GM19035 (cell line): ENCODE results near the gene RDH13.
A peak's percentile ranks its signal among the peaks of the same experiment; 100 is the strongest.
"Not testable (repeated sequence)": the region's sequence is repeated elsewhere in the genome, so short reads cannot be mapped to it uniquely, and the experiment has no call there.

Source experiments
- ATAC-seq: cut with Tn5 transposase; IDR thresholded peaks from one replicate; pipeline ENCODE4 v1.9.1; 2021; ENCODE audit not compliant: unreplicated experiment

RDH13 gene

GRCh38 chr19:55062735-55063491 is at the start of gene RDH13:
RDH13 (minus strand) TSS chr19:55063148; CDS start chr19:55063032, 116 bp downstream.
- ATAC-seq: peak; percentile 91

- no peak for ATAC-seq
Measured at GRCh38 chr19:55112246-55112776, 49.4 kb upstream of the RDH13 start.

DNA sequence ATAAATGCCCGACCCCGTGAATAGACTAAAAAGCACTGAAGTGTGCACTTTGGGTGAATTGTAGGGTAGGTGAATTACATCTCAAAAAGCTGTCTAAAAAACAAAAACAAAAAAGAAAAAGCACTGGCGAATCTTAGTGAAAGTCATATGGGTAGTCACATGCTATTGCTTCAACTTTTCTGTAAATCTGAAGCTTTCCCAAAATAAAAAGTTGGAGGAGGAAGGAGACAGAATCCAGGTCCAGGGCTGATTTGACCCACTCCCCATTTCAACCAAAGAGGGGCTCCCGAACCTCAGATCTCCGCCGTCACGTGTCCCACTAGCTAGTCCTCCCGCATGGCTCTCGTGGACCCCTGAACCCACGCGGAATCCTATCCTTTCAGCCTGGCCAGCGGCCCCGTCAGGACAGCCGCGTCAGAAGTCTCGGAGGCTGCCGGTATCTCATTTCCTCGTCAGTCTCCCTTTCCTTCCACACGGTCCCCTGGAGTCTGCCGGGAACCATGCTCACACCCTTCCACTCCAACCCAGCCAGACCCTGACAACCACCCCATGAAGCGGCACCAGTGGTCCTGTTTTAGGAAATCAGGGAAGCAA is 48.4 kb upstream of the RDH13 start:
- no peak for ATAC-seq

- no peak for ATAC-seq
Measured at GRCh38 chr19:55109527-55110291, 46.8 kb upstream of the RDH13 start.

DNA sequence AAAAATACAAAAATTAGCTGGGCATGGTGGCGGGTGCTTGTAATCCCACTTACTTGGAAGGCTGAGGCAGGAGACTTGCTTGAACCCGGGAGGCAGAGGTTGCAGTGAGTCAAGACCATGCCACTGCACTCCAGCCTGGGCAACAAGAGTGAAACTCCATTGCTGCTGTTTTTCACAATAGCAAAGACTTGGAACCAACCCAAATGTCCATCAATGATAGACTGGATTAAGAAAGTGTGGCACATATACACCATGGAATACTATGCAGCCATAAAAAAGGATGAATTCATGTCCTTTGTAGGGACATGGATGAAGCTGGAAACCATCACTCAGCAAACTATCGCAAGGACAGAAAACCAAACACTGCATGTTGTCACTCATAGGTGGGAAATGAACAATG is 44.3 kb upstream of the RDH13 start:
- not testable (repeated sequence) for ATAC-seq

GRCh38 chr19:55106591-55106990 is 43.6 kb upstream of the RDH13 start:
- ATAC-seq: no peak

DNA sequence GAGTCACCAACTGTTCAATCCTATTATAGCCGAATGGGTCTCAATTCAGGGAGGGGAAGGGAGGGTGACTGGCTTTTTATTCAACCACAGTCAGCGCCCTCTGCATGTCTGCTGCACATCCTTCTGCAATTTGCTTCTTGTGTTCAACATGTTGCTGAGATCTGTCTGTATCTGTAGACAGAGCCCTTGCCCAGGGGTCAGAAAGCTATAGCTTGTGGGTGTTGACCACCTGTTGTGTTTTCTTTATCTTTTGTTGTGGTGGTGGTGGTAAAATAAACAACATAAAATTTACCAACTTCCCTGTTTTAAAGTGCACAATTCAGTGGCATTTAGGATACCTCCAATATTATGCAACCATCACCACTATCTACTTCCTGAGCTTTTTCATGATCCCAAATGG is 42.3 kb upstream of the RDH13 start:
- no peak for ATAC-seq

DNA sequence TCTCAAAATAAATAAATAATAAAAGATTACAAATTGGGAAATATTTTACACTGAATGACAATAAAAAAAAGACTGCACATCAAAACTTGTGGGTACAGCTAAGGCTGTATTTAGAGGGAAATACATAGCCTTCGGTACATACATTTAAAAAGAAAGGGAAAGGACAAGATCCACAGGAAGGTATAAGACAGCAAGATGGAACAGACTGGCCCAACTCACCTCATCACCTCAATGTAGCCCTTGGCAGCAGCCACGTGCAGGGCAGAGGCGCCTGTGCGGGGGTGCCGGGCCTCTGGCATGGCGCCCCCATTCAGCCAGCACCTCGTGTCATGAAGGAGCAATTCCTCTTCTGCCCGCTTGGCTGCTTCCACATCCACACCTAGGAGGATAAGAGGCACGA is 40.2 kb upstream of the RDH13 start:
- no peak for ATAC-seq

DNA sequence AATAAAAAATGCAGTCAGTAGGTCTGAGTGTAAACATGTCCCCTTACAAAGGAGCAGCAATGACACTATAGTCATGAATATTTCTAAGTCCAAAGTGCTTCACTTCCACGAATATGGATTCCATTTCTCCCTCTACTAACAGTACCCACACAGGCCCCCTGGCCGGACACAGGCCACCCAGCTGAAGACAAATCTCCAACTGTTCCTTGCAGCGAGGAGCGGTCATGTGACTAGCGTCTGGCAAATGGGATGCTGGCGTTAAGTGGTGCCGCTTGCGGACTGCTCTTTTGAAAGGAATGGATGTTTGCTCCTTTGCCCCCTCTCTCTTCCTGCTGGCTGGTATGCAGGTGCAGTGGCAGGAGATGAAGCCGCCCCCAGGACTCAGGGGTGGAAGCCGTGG is 38.3 kb upstream of the RDH13 start:
- ATAC-seq: no peak

DNA sequence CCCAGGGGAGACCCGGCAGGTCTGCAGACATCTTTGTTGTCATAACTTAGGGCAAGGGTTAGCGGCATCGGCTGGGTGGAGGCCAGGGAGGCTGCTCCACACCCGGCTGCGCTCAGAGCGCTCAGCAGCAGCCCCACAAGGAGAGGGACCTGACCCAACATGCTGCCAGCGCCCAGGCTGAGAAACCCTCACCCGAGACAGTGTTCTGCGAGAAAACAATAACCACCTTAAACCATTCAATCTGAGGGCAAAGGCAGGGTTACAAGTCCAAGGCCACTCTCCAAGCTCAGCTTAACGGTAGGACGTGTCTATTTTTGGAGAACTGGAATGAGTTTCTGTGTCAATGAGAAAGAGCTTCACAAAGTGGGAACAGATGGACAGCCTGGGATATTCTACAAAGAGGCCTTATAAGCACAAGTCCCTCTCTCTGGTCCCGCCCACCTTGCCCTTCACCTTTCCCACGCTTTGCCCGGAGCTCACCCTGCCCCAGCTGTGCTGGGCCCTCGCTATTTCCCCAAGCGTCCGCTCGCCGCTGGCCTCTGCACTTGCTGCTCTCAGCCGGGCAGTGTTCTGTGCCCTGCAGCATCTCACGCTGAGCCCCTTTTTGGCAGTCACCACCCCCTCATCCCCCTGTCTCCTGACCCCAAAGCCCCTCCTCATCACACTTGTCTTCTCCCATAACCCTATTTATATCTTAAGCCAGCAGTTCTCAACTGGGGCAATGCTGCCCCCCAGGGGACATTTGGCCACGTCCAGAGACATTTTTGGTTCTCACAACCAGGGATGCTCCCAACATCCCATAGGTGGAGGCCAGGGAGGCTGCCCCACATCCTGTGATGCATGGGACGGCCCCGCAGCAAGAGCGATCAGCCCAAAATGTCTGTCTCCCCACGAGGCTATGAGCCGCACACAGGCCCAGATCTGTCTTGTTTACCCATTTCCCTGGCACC is 36.9 kb upstream of the RDH13 start:
- no peak for ATAC-seq

GRCh38 chr19:55098716-55099556 is 36.0 kb upstream of the RDH13 start:
- ATAC-seq: no peak

DNA sequence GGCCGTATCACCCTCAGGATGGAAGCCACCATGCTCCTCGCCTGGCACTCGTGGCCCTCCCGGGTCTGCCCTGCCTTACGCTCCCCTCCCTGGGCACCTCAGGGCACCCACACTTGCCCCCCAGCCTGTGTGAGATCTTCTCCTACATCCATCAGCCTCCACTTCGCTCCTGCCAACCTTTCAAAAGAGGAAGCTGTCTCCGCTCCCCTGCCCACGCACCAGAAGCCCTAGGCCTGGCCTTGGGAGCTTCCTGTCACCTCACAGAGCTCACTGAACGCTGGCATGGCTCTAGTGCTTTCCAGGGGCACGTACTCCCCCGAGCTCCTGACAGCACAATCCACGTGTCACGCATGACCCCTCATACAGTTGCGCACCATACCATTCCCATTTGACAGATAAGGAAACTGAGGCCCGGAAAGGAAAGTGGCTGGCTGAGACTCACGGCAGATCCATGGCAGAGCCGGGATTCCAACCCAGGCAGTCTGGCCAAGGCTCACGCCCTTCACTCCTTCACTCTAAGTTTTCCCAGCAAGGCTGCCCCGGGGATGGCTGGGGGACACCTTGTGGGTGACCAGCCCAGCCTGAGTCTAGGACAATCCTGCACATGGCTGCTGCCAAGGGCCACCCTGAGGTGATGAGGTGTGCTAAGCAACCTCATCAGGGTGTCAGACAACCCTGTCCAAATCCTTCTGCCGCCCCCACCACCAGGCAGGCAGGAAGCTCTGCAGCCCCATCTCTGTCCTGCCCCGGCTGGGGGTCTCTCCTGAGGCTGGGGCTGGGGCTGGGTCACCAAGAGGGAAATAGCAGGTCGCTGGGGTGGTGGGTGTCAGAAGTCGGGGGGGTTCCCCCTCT is 35.1 kb upstream of the RDH13 start:
- no peak for ATAC-seq

DNA sequence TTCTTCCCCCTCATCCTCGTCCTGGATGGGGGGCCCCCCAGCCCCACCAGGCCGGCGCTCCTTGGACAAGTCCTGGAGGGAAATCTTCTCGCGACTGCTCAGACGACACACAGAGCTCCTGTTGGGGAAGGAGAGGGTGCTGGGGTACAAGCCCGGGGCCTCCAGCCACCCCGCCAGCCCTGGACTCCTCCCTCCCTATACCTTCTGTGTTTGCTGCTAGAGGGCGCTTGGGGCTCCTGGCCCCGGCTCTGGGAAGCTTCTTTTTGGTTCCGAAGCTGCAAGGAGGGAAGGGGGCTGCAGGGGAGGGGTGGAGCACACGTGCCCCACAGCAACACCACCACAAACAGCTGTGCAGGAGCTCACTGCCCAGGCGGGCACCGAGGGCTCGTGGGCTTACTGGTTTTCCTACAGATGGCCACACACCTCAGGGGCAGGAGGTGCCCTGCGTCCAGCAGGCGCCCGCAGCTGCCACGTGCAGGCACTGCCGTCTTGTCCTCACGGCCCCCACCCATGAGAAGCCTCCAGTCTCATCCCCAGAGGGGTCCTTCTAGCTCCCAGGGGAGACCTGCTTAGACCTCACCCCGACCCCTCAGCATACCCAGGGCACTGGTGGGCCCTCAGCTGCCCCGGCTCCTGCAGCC is 33.2 kb upstream of the RDH13 start:
- no peak for ATAC-seq

- ATAC-seq: no peak
Measured at GRCh38 chr19:55095260-55096060, 32.5 kb upstream of the RDH13 start.

GRCh38 chr19:55094456-55095259 is 31.7 kb upstream of the RDH13 start:
- no peak for ATAC-seq

DNA sequence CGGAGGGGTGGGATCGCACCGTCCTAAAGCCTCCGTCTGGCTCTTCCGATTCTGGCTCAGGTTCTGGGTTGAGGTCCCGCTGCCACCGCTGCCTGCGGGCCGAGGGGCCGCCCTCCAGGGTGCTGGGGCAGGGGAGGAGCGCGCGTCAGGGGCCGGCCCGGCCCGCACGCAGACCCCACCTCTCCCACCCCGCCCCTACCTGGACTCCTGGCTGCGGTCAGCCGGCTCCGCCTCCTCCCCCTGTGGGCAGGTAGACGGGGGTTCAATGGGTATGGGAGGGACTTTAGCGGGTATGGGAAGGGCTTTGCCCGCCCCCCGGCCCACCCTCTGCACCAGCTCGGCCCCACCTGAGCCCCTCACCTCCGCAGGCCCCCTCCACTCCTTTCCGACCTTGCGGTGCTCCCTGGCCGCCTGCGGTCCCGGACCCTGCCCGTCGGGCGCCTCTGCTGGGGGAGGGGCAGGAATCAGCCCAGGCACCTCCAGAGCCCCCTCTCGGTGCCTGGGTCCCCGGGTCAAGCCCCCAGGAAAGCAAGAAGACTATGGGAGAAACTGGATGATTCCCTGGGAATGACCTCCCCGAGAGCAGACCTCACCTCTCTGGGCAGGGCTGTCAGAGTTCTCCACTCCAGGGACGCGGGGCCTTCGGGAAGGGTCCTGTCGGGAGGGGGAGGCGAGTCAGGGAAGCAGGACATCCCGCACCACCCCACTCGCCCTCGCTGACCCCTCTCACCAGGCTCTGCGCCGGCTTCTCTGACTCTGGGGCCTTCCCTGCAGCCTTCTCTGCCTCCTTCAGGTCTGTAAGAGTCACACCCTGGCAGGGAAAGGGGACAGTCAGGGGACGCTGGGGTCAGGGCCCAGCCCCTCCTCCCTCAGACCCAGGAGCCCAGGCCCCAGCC is 29.7 kb upstream of the RDH13 start:
- no peak for ATAC-seq
